ENCODE results near the gene WASF2.

Gene WASF2

DNA sequence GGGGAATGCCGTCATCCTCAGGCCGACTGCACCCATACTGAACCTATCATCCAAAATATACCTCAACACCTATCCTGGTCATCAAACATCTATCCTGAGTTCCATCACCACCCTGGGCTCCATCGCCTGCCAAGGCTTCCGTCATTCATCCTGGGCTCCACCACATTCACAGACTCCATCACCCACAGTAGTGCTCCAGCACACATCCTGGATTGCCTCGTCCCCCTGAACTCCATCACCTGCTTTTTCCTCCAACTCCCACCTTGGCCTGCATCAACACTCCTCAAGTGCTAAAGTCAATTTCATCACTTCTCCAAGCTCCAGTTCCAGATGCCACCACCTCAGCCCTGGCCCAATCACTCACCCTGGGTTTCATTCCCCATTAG lies 131.0 kb downstream of the WASF2 start:
- DNase-seq (ENCODE audit: low spot score): no peak

DNA sequence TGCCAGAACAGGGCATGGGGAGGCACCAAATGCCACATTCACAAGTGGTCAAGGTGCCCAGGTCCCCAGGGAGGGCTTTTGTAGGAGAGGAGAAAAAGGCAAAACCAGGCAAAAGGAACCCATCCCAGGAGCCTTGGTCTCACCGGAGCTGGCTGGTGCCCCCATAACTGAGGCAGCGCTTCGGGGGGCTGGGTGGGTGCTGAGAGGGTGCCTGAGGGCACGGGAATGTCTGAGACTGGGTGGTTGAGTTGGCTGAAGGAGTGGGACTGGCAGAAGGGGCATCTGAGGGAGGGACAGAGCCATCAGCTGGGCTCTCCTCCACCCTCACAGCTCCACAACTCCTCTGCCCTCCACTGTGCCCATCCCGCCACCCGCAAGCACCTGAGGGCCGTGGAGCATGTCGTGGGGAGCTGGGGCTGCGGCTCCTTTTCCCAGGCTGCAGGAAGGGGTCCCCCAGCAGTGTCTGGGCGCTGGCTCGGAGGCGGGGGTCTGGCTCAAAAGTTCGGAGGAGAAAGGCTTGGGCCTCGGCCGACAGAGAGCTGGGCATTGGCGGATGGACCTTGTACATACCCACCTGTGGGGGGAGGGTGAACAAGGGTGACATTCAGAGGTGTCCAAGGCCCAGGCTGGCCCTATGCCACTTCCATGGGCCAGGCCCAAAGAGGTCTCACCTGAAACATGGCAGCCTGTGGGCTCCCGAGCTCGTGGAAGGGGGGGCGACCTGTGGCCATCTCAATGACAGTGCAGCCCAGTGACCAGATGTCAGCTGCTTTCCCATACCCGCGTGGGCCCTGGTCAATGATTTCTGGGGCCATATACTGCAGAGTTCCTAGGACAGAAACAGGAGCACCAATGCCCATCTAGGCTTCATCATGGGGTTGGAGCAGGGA lies 131.7 kb downstream of the WASF2 start:
- DNase-seq (ENCODE audit: low spot score): no peak

DNA sequence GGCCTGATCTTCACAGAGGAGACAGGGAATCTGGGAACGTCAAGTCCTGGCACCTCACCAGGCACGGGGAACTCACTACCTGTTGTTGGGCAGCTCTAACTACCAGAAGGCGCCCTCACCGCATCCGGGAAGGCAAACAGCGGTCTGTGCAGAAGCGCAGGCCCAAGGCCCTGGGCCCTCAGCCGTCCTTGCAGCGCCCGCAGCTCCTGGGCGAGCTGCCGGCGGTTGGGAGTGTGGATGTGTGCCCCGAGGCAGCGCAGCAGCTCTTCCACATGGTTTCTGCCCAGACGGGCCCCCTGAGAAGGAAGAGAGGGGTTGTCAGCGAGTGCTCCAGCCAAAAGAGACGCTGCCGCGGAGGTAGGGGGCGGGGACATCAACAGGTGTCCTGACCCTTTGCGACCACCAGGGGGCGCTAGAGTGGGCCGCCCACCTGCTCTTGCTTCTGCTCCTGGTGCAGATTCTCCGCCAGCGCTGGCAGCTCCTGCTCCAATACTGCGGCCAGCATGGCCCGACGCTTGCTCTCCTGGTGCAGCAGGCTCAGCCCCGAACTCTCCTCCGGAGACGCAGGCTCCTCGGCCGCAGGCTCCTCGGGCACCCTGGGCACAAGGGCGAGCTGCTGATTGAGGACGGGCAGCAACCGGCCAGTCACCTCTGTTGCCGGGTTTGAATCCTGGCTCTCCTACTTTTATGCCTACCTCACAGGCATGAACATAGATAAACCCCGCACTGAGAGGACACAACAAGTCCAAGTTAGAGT lies 132.5 kb downstream of the WASF2 start:
- peak; percentile 58 for DNase-seq (ENCODE audit: low spot score)

DNA sequence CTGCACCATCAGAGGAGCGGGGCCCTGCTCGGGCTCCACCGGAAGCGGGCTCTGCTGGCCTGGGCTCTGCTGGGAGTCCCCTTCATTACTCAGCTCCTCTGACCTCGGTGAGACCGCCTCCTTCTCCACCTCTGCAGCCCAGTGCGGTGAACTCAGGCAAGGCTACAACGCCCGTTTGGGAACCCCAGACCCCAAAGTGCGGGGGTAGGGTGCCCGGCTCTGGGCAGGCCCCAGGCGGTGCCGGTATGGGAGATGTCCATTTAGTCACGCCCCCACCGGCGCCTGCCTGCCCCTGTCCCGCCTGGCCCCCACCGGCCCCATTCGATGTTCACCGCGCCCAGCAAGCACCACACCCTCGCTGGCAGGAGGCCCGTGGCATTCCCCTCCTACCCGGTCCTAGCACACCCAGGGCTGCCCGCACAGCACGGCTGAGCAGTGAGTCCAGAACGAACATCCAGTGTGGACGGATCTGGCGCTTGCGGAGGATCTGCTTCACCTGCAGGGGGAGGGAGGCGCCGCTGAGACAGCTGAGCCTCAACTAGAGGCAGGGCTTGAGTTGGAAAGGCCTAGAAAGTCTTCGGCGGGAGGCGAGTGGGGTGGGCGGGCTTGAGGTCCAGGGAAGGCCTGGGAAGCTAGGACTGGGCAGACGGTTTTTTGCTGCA lies 133.2 kb downstream of the WASF2 start:
- no peak for DNase-seq (ENCODE audit: low spot score)

DNA sequence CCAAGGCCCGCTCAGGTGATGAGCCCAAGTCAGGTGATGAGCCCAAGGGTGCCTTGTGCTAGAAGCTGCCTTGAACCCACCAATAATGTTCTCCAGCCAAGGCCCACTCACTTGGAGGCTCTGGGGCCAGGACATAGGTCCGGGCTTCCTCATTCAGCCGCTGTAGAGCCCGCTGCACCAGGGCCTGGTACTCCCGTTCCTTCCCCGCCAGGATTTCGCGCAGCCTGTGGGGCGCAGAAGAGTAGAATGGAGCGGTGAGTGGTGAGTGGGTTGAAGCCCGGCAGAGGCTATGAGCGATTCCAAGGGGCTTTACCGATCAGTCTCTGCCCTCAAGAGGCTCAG lies 133.7 kb downstream of the WASF2 start:
- DNase-seq (ENCODE audit: low spot score): no peak

DNA sequence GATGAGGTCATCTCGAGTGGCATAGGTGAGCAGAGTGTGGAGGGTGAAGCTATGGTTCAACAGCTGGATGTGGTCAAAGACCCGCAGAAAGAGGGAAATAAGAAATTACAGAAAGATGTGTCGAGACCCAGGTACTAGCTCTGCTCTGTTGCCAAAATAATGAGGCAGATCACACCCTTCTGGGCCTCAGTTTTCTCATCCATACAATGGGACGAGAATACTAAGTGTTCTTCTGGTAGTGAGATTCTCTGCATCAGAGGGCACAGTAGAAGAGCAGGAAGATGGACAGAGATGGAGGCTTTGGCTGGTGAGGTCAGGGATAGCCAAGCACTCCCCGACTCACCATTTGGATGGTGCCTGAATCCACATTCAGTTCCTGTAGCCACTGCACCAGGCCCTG lies 134.3 kb downstream of the WASF2 start:
- no peak for DNase-seq (ENCODE audit: low spot score)

All from SK-N-DZ (cell line).